ENCODE measurements around the gene STAT4.

Gene STAT4

GRCh38 chr2:191059308-191059707 lies 91.5 kb downstream of the STAT4 start:
- H2AFZ ChIP-seq: no peak overlapping the region
- H3K36me3 ChIP-seq (ENCODE audit: control insufficient read depth, insufficient read depth, low read length): no peaks in the 10 kb centered on the region
- H3K27me3 ChIP-seq (ENCODE audit: control insufficient read depth, insufficient read depth, low read length): no peaks in the 10 kb centered on the region
- no peak overlapping the region for H3K9ac ChIP-seq
- H3K79me2 ChIP-seq: no peaks in the 10 kb centered on the region
- H3K4me1 ChIP-seq: no peaks in the 10 kb centered on the region
- H3K4me3 ChIP-seq (ENCODE audit: low read depth, low read length): no peak overlapping the region
- no peaks in the 10 kb centered on the region for H3K9me3 ChIP-seq (ENCODE audit: control insufficient read depth, low read length)
- H3K4me2 ChIP-seq (ENCODE audit: low read length): no peak overlapping the region
- no peak for TF ChIP-seq CTCF (IDR thresholded peaks at IDR 0.05)
- H3K27ac ChIP-seq: no peak overlapping the region

DNA sequence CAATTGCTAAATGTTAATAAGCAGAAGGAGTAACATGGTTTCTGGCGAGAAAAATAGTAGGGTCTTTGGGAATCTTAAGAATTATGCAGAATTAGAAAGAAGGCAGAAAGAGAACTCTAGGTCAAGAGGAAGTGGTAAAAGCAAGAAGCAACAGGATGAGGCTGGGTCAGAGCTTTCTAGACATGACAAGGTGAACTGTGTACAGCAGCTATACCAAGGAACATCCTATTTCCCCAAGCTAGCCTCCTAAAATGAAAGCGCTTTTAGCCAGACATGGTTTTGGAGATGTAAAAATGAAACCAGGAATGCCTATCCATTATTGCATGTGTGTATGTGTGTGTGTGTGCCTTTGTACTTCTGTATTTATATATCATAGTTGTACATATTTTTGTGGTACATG lies 94.6 kb downstream of the STAT4 start:
- H3K4me2 ChIP-seq (ENCODE audit: low read length): no peak overlapping the region
- no peak overlapping the region for H3K4me3 ChIP-seq (ENCODE audit: low read depth, low read length)
- no peak for TF ChIP-seq CTCF (IDR thresholded peaks at IDR 0.05)
- no peaks in the 10 kb centered on the region for H3K9me3 ChIP-seq (ENCODE audit: control insufficient read depth, low read length)
- no peaks in the 10 kb centered on the region for H3K4me1 ChIP-seq
- no peaks in the 10 kb centered on the region for H3K36me3 ChIP-seq (ENCODE audit: control insufficient read depth, insufficient read depth, low read length)
- H3K9ac ChIP-seq: no peak overlapping the region
- no peak overlapping the region for H3K27ac ChIP-seq
- no peak overlapping the region for H2AFZ ChIP-seq
- H3K27me3 ChIP-seq (ENCODE audit: control insufficient read depth, insufficient read depth, low read length): no peaks in the 10 kb centered on the region
- H3K79me2 ChIP-seq: no peaks in the 10 kb centered on the region

GRCh38 chr2:191053256-191053655 lies 97.5 kb downstream of the STAT4 start:
- H3K9me3 ChIP-seq (ENCODE audit: control insufficient read depth, low read length): no peaks in the 10 kb centered on the region
- H3K4me1 ChIP-seq: no peaks in the 10 kb centered on the region
- no peaks in the 10 kb centered on the region for H3K27me3 ChIP-seq (ENCODE audit: control insufficient read depth, insufficient read depth, low read length)
- no peak overlapping the region for H3K9ac ChIP-seq
- no peak overlapping the region for H3K27ac ChIP-seq
- H3K4me3 ChIP-seq (ENCODE audit: low read depth, low read length): no peak overlapping the region
- no peaks in the 10 kb centered on the region for H3K36me3 ChIP-seq (ENCODE audit: control insufficient read depth, insufficient read depth, low read length)
- no peak overlapping the region for H3K4me2 ChIP-seq (ENCODE audit: low read length)
- H3K79me2 ChIP-seq: no peaks in the 10 kb centered on the region
- TF ChIP-seq CTCF (IDR thresholded peaks at IDR 0.05): no peak
- no peak overlapping the region for H2AFZ ChIP-seq

- no peak overlapping the region for H3K4me2 ChIP-seq (ENCODE audit: low read length)
- no peak overlapping the region for H3K27ac ChIP-seq
- no peaks in the 10 kb centered on the region for H3K27me3 ChIP-seq (ENCODE audit: control insufficient read depth, insufficient read depth, low read length)
- H3K4me3 ChIP-seq (ENCODE audit: low read depth, low read length): no peak overlapping the region
- H3K79me2 ChIP-seq: no peaks in the 10 kb centered on the region
- no peak overlapping the region for H2AFZ ChIP-seq
- no peaks in the 10 kb centered on the region for H3K9me3 ChIP-seq (ENCODE audit: control insufficient read depth, low read length)
- TF ChIP-seq CTCF (IDR thresholded peaks at IDR 0.05): peak; percentile 73
- H3K4me1 ChIP-seq: no peaks in the 10 kb centered on the region
- no peak overlapping the region for H3K9ac ChIP-seq
- no peaks in the 10 kb centered on the region for H3K36me3 ChIP-seq (ENCODE audit: control insufficient read depth, insufficient read depth, low read length)
These were observed 98.7 kb downstream of the STAT4 start for GRCh38 chr2:191051825-191052778.

GRCh38 chr2:191051177-191051576 lies 99.6 kb downstream of the STAT4 start:
- Histone ChIP-seq H3K27me3 (ENCODE audit: control insufficient read depth, insufficient read depth, low read length) (no peaks in the 10 kb centered on the region), H3K9ac (no peak overlapping the region), H3K4me1 (no peaks in the 10 kb centered on the region), H2AFZ (no peak overlapping the region), H3K27ac (no peak overlapping the region), H3K36me3 (ENCODE audit: control insufficient read depth, insufficient read depth, low read length) (no peaks in the 10 kb centered on the region), H3K79me2 (no peaks in the 10 kb centered on the region), H3K9me3 (ENCODE audit: control insufficient read depth, low read length) (no peaks in the 10 kb centered on the region), H3K4me2 (ENCODE audit: low read length) (no peak overlapping the region), H3K4me3 (ENCODE audit: low read depth, low read length) (no peak overlapping the region)
- no peak for TF ChIP-seq CTCF (IDR thresholded peaks at IDR 0.05)

Data from parathyroid adenoma (tissue), 2 donors.